Measurements from ENCODE around the gene UBE2I. TPM values are rescaled to one million over a fixed set of nuclear protein-coding genes. Genes with fewer than 3 reads are reported as not detected.
"Not testable (repeated sequence)": the region's sequence is repeated elsewhere in the genome, so short reads cannot be mapped to it uniquely, and the experiment has no call there.

UBE2I gene
- total and polyA plus RNA-seq, 9 donors = 30.0 to 114 (median 106) TPM

DNA sequence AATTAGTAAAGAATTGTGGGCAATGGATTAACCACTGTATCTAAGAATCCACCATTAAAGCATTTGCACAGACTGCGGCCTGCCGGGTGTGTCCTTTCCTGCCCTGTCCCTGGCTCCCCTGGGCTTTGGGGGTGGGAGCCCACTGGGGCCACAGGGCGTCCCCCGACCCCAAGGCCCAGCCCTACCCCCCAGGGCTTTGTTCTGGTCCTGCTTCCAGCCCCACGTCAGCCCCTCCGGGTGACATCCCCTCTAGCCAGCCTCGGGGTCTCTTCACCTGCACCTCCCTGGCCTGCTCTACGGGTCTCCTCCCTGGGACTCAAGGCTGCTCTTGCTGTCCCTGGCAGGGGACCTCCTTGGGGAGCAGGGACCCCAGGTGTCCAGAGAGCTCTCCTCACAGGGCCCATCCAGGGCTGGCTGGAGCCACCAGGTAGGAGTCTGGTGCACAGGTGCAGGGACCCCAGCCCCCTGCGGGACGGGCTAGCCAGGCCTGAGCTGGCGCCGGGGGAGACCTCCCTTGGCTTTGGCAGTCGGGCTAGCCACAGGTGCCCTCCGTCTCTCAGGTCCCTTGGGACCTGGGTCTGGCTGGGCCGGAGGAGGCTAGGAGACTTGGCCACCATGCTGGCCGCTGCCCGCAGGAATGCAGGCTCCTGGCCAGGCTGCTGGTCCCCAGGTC lies 17.6 kb downstream of the UBE2I start:
- DNase-seq = no peak
- Histone ChIP-seq H3K27me3 (ENCODE audit: control insufficient read depth, insufficient read depth, low read length) (peaks cover 24% of the 10 kb centered on the region), H3K36me3 (ENCODE audit: control insufficient read depth, insufficient read depth, low read length) (peaks cover 32% of the 10 kb centered on the region), H3K4me3 (ENCODE audit: low read length) (no peak overlapping the region), H3K4me1 (ENCODE audit: control insufficient read depth, insufficient read depth, low read length) (peaks cover 6% of the 10 kb centered on the region), H3K27ac (ENCODE audit: low read length) (no peak overlapping the region), H3K9me3 (replicated peaks; ENCODE audit: control insufficient read depth, low read depth, low read length) (no peaks in the 10 kb centered on the region)
- WGBS (ENCODE audit: insufficient coverage) = 66% methylated on average over 15 of the region's 17 CpGs

DNA sequence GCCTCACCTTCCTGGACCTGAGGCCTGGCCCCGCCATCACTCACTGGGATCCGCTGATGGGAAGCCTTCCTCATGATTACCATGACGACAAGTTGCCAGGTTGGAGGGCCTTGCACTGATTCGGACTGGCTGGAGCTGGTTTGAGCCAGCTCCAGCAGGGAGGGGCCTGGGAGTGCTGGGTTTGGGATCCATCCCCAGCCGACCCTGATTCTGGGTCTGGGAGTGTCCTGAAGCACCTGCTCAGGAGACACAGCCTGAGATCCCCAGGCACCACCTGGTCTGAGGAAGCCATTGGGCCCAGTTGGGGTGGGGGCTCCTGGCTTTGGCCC lies 18.1 kb downstream of the UBE2I start:
- H3K36me3 ChIP-seq (ENCODE audit: control insufficient read depth, insufficient read depth, low read length) = peaks cover 29% of the 10 kb centered on the region
- 41% methylated on average over 4 of the region's 5 CpGs for WGBS (ENCODE audit: insufficient coverage)
- no peak for DNase-seq
- H3K4me3 ChIP-seq (ENCODE audit: low read length) = no peak overlapping the region
- no peak overlapping the region for H3K27ac ChIP-seq (ENCODE audit: low read length)
- H3K4me1 ChIP-seq (ENCODE audit: control insufficient read depth, insufficient read depth, low read length) = peaks cover 10% of the 10 kb centered on the region
- peaks cover 29% of the 10 kb centered on the region for H3K27me3 ChIP-seq (ENCODE audit: control insufficient read depth, insufficient read depth, low read length)
- no peaks in the 10 kb centered on the region for H3K9me3 ChIP-seq (replicated peaks; ENCODE audit: control insufficient read depth, low read depth, low read length)

DNA sequence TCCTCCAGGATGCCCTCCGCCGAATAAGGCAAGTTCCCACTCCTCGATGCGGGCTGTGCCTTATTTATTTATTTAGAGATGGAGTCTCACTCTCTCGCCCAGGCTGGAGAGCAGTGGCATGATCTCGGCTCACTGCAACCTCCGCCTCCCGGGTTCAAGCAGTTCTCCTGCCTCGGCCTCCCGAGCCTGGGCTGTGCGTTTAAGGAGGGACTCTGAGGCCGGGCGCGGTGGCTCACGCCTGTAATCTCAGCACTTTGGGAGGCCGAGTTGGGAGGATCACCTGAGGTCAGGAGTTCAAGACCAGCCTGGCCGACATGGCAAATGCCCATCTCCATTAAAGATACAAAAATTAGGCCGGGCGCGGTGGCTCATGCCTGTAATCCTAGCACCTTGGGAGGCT lies 18.7 kb downstream of the UBE2I start:
- not testable (repeated sequence) for DNase-seq; H3K27ac ChIP-seq (ENCODE audit: low read length); H3K4me3 ChIP-seq (ENCODE audit: low read length); H3K9me3 ChIP-seq (replicated peaks; ENCODE audit: control insufficient read depth, low read depth, low read length)
- peaks cover 16% of the 10 kb centered on the region for H3K4me1 ChIP-seq (ENCODE audit: control insufficient read depth, insufficient read depth, low read length)
- 87% methylated on average over 12 of the region's 20 CpGs for WGBS (ENCODE audit: insufficient coverage)
- H3K36me3 ChIP-seq (ENCODE audit: control insufficient read depth, insufficient read depth, low read length) = peaks cover 24% of the 10 kb centered on the region
- H3K27me3 ChIP-seq (ENCODE audit: control insufficient read depth, insufficient read depth, low read length) = peaks cover 34% of the 10 kb centered on the region

DNA sequence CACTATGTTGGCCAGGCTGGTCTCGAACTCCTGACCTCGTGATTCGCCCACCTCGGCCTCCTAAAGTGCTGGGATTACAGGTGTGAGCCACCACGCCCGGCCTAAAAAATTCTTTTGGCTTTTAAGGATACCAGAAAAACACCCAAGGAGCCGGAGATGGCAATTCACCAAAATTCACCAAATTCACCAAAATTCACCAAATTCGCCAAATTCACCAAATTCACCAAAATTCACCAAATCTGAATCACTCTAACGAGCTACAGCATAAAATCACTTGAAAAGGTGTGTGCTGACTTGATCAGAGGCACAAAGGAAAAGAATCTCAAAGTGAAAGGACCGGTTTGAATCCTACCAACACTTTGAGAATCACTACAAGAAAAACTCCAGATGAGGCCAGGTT lies 19.5 kb downstream of the UBE2I start:
- Histone ChIP-seq H3K4me1 (ENCODE audit: control insufficient read depth, insufficient read depth, low read length) (peaks cover 19% of the 10 kb centered on the region), H3K27me3 (ENCODE audit: control insufficient read depth, insufficient read depth, low read length) (peaks cover 40% of the 10 kb centered on the region), H3K36me3 (ENCODE audit: control insufficient read depth, insufficient read depth, low read length) (peaks cover 17% of the 10 kb centered on the region)
- not testable (repeated sequence) for H3K27ac ChIP-seq (ENCODE audit: low read length); DNase-seq; H3K4me3 ChIP-seq (ENCODE audit: low read length); H3K9me3 ChIP-seq (replicated peaks; ENCODE audit: control insufficient read depth, low read depth, low read length)
- 87% methylated on average over 7 of the region's 10 CpGs for WGBS (ENCODE audit: insufficient coverage)

DNA sequence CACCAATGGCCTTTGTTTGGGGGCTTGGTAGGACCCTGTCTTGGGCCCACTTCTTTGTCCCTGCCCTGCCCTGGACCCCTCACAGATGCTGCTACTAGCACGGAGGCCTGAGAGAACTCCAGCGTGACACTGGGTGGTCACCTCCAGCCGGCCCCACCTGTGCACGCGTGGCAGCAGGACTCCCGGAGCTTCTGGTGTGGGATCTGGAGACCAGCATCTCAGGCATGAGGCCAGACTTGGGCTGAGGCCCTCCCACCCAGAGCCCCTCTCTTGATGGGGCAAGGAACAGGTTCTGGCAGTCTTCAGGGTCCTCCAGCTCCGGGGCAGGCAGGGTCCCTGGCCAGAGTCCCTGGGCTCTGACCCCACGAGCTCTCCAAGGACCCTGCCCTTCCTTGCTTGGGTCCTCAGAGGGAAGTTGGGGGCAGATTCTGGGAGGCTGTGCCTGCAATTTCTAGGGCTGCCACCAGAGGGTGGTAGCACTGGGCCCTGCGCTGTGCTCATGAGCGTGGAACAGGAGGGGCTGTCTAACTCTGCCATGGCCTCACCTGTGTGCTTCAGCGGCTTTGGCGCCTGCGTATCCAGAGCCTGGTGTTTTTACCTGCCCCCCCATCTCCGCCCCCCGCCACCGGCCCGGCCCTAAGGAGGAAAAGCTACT lies 21.0 kb downstream of the UBE2I start:
- DNase-seq = no peak
- no peak overlapping the region for H3K27ac ChIP-seq (ENCODE audit: low read length)
- peaks cover 54% of the 10 kb centered on the region for H3K27me3 ChIP-seq (ENCODE audit: control insufficient read depth, insufficient read depth, low read length)
- H3K36me3 ChIP-seq (ENCODE audit: control insufficient read depth, insufficient read depth, low read length) = peaks cover 3% of the 10 kb centered on the region
- no peak overlapping the region for H3K4me3 ChIP-seq (ENCODE audit: low read length)
- H3K9me3 ChIP-seq (replicated peaks; ENCODE audit: control insufficient read depth, low read depth, low read length) = no peaks in the 10 kb centered on the region
- 74% methylated on average over 9 of the region's 17 CpGs for WGBS (ENCODE audit: insufficient coverage)
- H3K4me1 ChIP-seq (ENCODE audit: control insufficient read depth, insufficient read depth, low read length) = peaks cover 21% of the 10 kb centered on the region

DNA sequence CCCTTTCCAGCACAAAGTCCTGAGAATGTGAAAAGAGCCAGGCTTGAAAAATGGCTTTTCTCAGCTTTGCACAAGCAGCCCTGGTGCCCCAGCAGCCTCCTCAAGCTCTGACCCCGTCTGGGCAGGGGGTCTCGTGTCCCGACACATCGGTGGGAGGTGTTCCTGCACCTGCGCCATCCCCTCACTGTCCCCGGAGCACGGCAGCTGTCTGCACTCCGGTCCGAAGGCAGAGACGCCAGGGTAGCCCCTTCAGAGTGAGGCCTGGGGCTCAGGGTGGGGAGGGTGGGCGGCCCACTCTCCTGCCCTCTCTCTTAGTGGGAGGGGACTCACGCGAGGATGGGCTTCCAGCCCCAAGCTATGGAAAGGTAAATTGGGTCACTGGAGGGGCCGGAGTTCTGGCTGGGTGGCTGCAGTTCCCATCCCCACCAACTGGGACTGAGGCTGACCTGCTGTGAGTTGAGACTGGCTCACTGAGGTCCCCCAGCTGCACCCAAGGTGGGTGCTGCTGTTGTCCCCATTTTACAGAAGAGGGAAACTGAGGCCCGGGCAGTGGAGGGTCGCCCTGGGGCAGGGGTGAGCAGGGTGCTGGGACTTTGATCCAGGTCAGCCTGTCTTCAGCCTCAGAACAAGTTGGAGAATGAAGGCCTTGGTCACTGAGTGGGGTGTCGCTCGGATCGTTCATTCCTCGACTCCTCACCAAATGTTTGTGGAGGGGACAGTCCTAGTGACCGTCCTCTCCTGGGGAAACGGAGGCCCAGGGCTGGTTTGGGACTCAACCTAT lies 21.7 kb downstream of the UBE2I start:
- peaks cover 62% of the 10 kb centered on the region for H3K27me3 ChIP-seq (ENCODE audit: control insufficient read depth, insufficient read depth, low read length)
- H3K4me1 ChIP-seq (ENCODE audit: control insufficient read depth, insufficient read depth, low read length) = peaks cover 21% of the 10 kb centered on the region
- no peak overlapping the region for H3K4me3 ChIP-seq (ENCODE audit: low read length)
- WGBS (ENCODE audit: insufficient coverage) = 32% methylated on average over 7 of the region's 22 CpGs
- DNase-seq = no peak
- no peaks in the 10 kb centered on the region for H3K9me3 ChIP-seq (replicated peaks; ENCODE audit: control insufficient read depth, low read depth, low read length)
- H3K27ac ChIP-seq (ENCODE audit: low read length) = no peak overlapping the region
- no peaks in the 10 kb centered on the region for H3K36me3 ChIP-seq (ENCODE audit: control insufficient read depth, insufficient read depth, low read length)

DNA sequence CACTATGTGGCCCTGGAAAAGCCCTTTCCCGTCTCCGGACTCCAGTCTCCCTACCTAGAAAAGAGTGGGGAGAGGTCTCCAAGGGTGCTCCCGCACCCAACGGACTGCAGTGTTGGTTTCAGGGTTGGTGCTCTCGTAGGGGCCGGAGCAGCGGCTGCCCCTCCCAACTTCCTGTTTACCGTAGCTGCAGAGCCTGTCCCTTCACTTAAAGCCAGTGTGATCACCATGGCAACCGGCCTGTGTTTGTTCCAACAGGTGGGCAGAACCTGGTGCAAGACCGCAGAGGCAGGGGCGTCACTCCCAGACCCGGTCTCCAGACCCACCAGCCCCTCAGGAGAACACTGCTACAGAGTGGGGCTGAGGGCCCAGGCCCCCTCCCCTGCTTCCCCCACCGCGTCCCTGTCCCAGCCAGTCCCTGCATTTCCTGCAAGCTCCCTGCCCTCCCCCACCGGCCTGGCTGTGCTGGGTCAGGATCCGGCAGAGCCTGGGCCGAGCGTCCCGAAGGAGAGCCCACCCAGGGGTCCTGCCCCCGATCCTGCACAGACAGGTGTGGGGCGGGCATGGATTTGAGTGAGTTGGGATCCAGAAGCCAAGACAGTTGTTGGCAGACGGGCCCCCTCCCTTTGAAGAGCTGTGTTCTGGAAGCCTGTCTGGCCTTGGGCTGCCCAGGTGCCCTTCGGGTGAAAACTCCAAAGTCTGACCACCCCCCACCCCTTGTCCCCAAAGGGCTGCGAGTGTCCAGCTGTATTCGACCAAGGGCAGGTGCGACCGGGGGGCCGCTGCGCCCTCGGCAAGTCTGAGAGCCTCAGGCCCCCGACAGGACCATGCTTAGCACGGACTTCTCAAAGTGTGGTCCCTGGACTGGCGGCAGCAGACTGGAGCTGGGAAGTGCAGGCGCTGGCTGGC lies 22.5 kb downstream of the UBE2I start:
- H3K9me3 ChIP-seq (replicated peaks; ENCODE audit: control insufficient read depth, low read depth, low read length) = no peaks in the 10 kb centered on the region
- WGBS (ENCODE audit: insufficient coverage) = 1% methylated on average over 27 of the region's 34 CpGs
- H3K27me3 ChIP-seq (ENCODE audit: control insufficient read depth, insufficient read depth, low read length) = peaks cover 70% of the 10 kb centered on the region
- peaks cover 21% of the 10 kb centered on the region for H3K4me1 ChIP-seq (ENCODE audit: control insufficient read depth, insufficient read depth, low read length)
- H3K27ac ChIP-seq (ENCODE audit: low read length) = peak overlapping the region; percentile 29
- no peaks in the 10 kb centered on the region for H3K36me3 ChIP-seq (ENCODE audit: control insufficient read depth, insufficient read depth, low read length)
- peak overlapping the region; percentile 8 for H3K4me3 ChIP-seq (ENCODE audit: low read length)
- peak; percentile 65 for DNase-seq

DNA sequence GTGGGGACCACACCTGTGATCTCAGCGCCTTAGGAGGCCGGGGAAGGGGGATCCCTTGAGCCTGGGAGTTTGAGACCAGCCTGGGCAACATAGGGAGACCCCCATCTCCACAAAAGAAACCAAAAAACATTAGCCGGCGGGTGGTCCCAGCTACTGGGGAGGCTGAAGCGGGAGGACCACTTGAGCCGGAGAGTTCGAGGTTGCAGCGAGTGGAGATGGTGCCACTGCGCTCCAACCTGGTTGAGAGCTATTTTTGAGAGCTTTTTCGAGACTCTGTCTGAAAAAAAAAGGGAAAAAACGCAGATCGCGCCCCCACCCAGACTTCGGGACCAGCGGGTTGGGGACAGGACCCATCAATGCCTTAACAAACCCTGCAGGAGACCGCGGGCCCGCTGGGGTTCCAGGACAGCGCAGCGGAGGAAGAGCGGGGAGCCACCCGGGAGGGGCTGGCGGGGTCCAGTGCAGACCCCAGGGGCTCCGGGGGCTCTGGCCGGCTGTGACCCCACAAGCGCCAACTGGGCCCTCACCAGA lies 23.2 kb downstream of the UBE2I start:
- 3% methylated on average over 21 of the region's 26 CpGs for WGBS (ENCODE audit: insufficient coverage)
- DNase-seq = no peak
- no peak overlapping the region for H3K4me3 ChIP-seq (ENCODE audit: low read length)
- no peaks in the 10 kb centered on the region for H3K9me3 ChIP-seq (replicated peaks; ENCODE audit: control insufficient read depth, low read depth, low read length)
- H3K27ac ChIP-seq (ENCODE audit: low read length) = no peak overlapping the region
- H3K27me3 ChIP-seq (ENCODE audit: control insufficient read depth, insufficient read depth, low read length) = peaks cover 73% of the 10 kb centered on the region
- no peaks in the 10 kb centered on the region for H3K36me3 ChIP-seq (ENCODE audit: control insufficient read depth, insufficient read depth, low read length)
- peaks cover 21% of the 10 kb centered on the region for H3K4me1 ChIP-seq (ENCODE audit: control insufficient read depth, insufficient read depth, low read length)

DNA sequence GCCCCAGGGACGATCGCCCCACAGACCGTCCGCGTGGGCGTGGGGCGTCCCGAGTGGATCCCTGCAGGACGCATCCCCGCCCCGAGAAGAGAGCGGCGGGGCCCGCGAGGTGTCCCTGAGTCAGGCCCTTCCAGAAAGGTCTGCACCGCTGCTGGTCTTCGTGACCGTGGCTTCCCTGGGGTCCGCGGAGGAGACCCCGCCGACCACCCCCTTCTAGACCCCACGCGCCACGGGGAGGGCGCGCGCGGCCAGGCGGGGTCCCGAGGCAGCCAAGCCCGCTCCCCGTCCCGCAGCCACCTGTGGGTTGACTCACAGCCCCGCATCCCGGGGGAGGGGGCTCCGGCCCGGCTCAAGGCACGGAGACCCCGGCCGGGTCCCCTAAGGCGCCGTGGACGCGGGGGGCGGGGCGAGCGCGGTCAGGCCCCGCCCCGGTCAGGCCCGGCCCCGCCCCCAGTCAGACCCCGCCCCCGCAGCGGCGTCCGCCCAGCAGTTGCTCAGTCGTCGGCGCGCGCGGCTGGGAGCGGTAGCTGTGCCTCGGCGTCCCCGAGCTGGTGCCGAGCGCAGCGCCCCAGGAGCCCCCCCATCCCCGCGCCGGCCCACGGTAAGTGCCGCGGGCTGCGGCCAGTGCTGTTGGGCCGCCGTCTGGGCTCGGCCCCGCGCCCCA lies 23.8 kb downstream of the UBE2I start, which contains the start of gene BAIAP3:
Gene BAIAP3, plus strand, starts transcription at position 497 of the 664 bp plus-strand sequence. CDS start 4,905 bp downstream, outside the sequence.
- DNase-seq = no peak
- no peaks in the 10 kb centered on the region for H3K9me3 ChIP-seq (replicated peaks; ENCODE audit: control insufficient read depth, low read depth, low read length)
- H3K36me3 ChIP-seq (ENCODE audit: control insufficient read depth, insufficient read depth, low read length) = no peaks in the 10 kb centered on the region
- no peak within 1 kb of the TSS for H3K4me3 ChIP-seq (ENCODE audit: low read length)
- 2% methylated on average over 83 of the region's 83 CpGs for WGBS (ENCODE audit: insufficient coverage)
- peaks cover 78% of the 10 kb centered on the region for H3K27me3 ChIP-seq (ENCODE audit: control insufficient read depth, insufficient read depth, low read length)
- peaks cover 21% of the 10 kb centered on the region for H3K4me1 ChIP-seq (ENCODE audit: control insufficient read depth, insufficient read depth, low read length)
- no peak within 1 kb of the TSS for H3K27ac ChIP-seq (ENCODE audit: low read length)
